GM18867 (cell line): ENCODE data around the gene SNX22.

Source experiments
- ATAC-seq: cut with Tn5 transposase; IDR thresholded peaks from one replicate; pipeline ENCODE4 v1.9.1; 2021; ENCODE audit warnings: mild to moderate bottlenecking, moderate library complexity; ENCODE audit not compliant: unreplicated experiment

SNX22 gene

GRCh38 chr15:64193971-64194370, 42.4 kb downstream of the SNX22 start:
- ATAC-seq = no peak

DNA sequence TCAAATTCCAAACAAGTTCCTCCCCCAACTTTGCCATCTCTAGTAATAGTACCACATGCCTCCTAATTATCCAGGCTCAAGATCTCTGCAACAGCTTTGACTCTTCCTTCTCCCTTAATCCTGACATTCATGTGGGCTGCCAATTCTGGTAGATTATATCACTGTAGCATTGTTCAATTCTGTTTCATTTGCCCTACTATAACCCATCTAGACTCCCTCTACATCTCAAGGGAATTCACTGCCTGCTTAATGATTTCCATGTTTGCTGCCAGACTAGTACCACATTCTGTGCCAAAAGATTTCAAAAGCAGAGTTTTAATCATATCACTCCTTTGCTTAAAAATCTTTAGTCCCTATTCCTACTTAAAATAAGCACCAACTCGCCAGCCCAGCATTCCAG, 45.9 kb downstream of the SNX22 start:
- no peak for ATAC-seq

DNA sequence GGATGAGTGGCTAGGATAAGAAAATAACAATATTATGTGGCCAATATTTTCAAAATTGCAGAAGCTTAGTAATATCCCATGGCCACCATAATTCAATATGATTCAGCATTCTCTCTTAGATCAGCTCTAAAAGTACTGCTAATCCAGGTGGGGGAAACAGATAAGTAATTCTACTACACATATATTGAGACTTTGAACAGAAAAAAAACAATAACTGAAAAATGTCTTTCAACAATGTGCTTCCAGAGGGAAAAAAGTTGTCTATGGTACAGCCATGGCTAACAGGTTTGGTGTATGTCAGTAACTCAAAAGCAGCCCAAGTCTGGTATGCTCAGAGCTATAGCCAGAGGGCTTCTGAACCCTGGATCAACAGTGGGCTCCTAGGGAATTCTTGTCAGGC, 53.7 kb downstream of the SNX22 start:
- ATAC-seq = no peak
